HepG2 (cell line): ENCODE data around the gene FBXL2. TPM values are rescaled to one million over a fixed set of nuclear protein-coding genes. Genes with fewer than 3 reads are reported as not detected.

Source experiments
- ATRX ChIP-seq: sonication (generic); formaldehyde crosslinking; IDR thresholded peaks from 2 replicates; pipeline ENCODE4 v1.4.0; 2020; ENCODE audit warnings: missing genetic modification reagents, borderline replicate concordance
- CCDC6 ChIP-seq: sonication (generic); formaldehyde crosslinking; IDR thresholded peaks from 2 replicates; pipeline ENCODE4 v1.8.1; 2022; ENCODE audit warnings: mild to moderate bottlenecking, missing genetic modification reagents, moderate library complexity
- CHD4 ChIP-seq: fragments of 200-600 bp; sonication (generic); IDR thresholded peaks from 2 replicates; pipeline ENCODE4 v1.7.0; 2017; ENCODE audit warnings: mild to moderate bottlenecking, low read length, borderline replicate concordance
- EP300 ChIP-seq, 3 experiments: sonication (generic) in 1 of 3; formaldehyde crosslinking in 1 of 3; IDR thresholded peaks; 2 replicates each; pipeline versions ENCODE4 v1.5.1 to v1.6.1; 2011 to 2020; ENCODE audit warnings: low read depth in 2 of 3, low read length in 2 of 3, borderline replicate concordance in 1 of 3, improper control_type of control experiment in 1 of 3, mild to moderate bottlenecking in 1 of 3, missing genetic modification reagents in 1 of 3, moderate library complexity in 1 of 3
- EZH2 ChIP-seq: conservative IDR thresholded peaks from 2 replicates; pipeline ENCODE4 v1.6.1; 2012; ENCODE audit warnings: mild to moderate bottlenecking, low read depth, low read length, moderate library complexity
- FUBP1 ChIP-seq: sonication (generic); formaldehyde crosslinking; IDR thresholded peaks from 2 replicates; pipeline ENCODE4 v1.5.1; 2020; ENCODE audit warnings: missing genetic modification reagents, mild to moderate bottlenecking, borderline replicate concordance
- GABPB1 ChIP-seq: IDR thresholded peaks from 2 replicates; pipeline ENCODE4 v1.6.1; 2016; ENCODE audit warnings: mild to moderate bottlenecking, missing genetic modification reagents, moderate library complexity, missing compliant biosample characterization
- HNF4A ChIP-seq: sonication (generic); formaldehyde crosslinking; IDR thresholded peaks from 2 replicates; pipeline ENCODE4 v1.4.0; 2020; ENCODE audit warnings: missing genetic modification reagents
- KLF11 ChIP-seq: IDR thresholded peaks from 2 replicates; pipeline ENCODE4 v1.6.1; 2016; ENCODE audit warnings: missing compliant biosample characterization
- KLF12 ChIP-seq: sonication (generic); formaldehyde crosslinking; IDR thresholded peaks from 2 replicates; pipeline ENCODE4 v1.4.0; 2020; ENCODE audit warnings: missing genetic modification reagents, borderline replicate concordance
- MYC ChIP-seq: sonication (generic); formaldehyde crosslinking; IDR thresholded peaks from 2 replicates; pipeline ENCODE4 v1.9.0; 2021; ENCODE audit warnings: missing genetic modification reagents, borderline replicate concordance
- NFYC ChIP-seq: IDR thresholded peaks from 2 replicates; pipeline ENCODE4 v1.6.1; 2016; ENCODE audit warnings: missing genetic modification reagents, missing compliant biosample characterization
- RARA ChIP-seq: IDR thresholded peaks from 2 replicates; pipeline ENCODE4 v1.6.1; 2016; ENCODE audit warnings: missing genetic modification reagents, missing compliant biosample characterization
- REXO4 ChIP-seq: sonication (generic); formaldehyde crosslinking; IDR thresholded peaks from 2 replicates; pipeline ENCODE4 v1.8.0; 2022; ENCODE audit warnings: missing genetic modification reagents, mild to moderate bottlenecking, borderline replicate concordance
- SMARCC2 ChIP-seq: fragments of 450-650 bp; IDR thresholded peaks from 2 replicates; pipeline ENCODE4 v1.6.1; 2017; ENCODE audit warnings: antibody characterized with exemption, mild to moderate bottlenecking
- ZBTB39 ChIP-seq: sonication (generic); formaldehyde crosslinking; IDR thresholded peaks from 2 replicates; pipeline ENCODE4 v1.5.0; 2020; ENCODE audit warnings: missing genetic modification reagents
- ZBTB49 ChIP-seq: sonication (generic); formaldehyde crosslinking; IDR thresholded peaks from 2 replicates; pipeline ENCODE4 v1.4.0; 2020; ENCODE audit warnings: missing genetic modification reagents, borderline replicate concordance
- ZFP36 ChIP-seq: fragments of 150-350 bp; IDR thresholded peaks from 2 replicates; pipeline ENCODE4 v1.6.1; 2018; ENCODE audit warnings: borderline replicate concordance, low read length, low read depth; ENCODE audit not compliant: partially characterized antibody
- ZFYVE20 ChIP-seq: sonication (generic); formaldehyde crosslinking; IDR thresholded peaks from 2 replicates; pipeline ENCODE4 v1.8.0; 2023; ENCODE audit warnings: low read depth, mild to moderate bottlenecking, moderate library complexity, missing genetic modification reagents, borderline replicate concordance
- ZNF225 ChIP-seq: sonication (generic); formaldehyde crosslinking; IDR thresholded peaks from 2 replicates; pipeline ENCODE4 v1.4.0; 2020; ENCODE audit warnings: mild to moderate bottlenecking, missing genetic modification reagents
- ZNF343 ChIP-seq: sonication (generic); formaldehyde crosslinking; IDR thresholded peaks from 2 replicates; pipeline ENCODE4 v1.4.0; 2020; ENCODE audit warnings: mild to moderate bottlenecking, missing genetic modification reagents
- ZNF672 ChIP-seq: sonication (generic); formaldehyde crosslinking; IDR thresholded peaks from 2 replicates; pipeline ENCODE4 v1.8.1; 2022; ENCODE audit warnings: missing genetic modification reagents
- ZNF691 ChIP-seq: sonication (generic); formaldehyde crosslinking; IDR thresholded peaks from 2 replicates; pipeline ENCODE4 v1.4.0; 2020; ENCODE audit warnings: missing genetic modification reagents, low read depth, mild to moderate bottlenecking, borderline replicate concordance
- polyA plus RNA-seq, 8 experiments: library from polyadenylated mRNA; depleted of rRNA in 3 of 8; stranded (reverse) in 7 of 8; unstranded in 1 of 8; fragments of >200 nt; fragmentation: Illumina TruSeq in 4 of 8; extraction: Trizol in 4 of 8; gene quantifications; 2 replicates each; pipeline versions ENCODE4 v1.2.1 to v1.2.3, GENCODE V29; 2011 to 2016; ENCODE audit warnings: low read depth in 4 of 8, missing spikeins in 1 of 8, mixed read lengths in 1 of 8; ENCODE audit not compliant: insufficient read depth in 1 of 8
- total RNA-seq, 5 experiments: library from RNA; depleted of rRNA; stranded (reverse); fragments of >200 nt; fragmentation: Illumina TruSeq; extraction: Trizol; gene quantifications; 2 replicates each; pipeline ENCODE4 v1.2.3, GENCODE V29; 2016; ENCODE audit warnings: low read depth in 1 of 5

FBXL2 gene
- total and polyA plus RNA-seq, 2 of the 13 experiments (the other 11 are each of a cell fraction or from before 2014, with no cell fraction given) = 1.8 to 5.0 TPM

GRCh38 chr3:33277193-33277882 is at the start of gene FBXL2 (continued):
- TF ChIP-seq FUBP1 (CRISPR knock-in tag) (no peak), EP300 (IDR thresholded peaks at IDR 0.05; ENCODE audit: low read depth in 2 of 2, low read length in 2 of 2) (no peak), EP300 (CRISPR knock-in tag; IDR thresholded peaks at IDR 0.05; ENCODE audit: borderline replicate concordance) (no peak), GABPB1 (CRISPR knock-in tag) (peak; percentile 64; the same call in 1 of the 2 replicates), MYC (CRISPR knock-in tag) (no peak; the same call in 1 of the 2 replicates), ZNF691 (CRISPR knock-in tag) (no peak), KLF12 (peak; percentile 72; the same call in 1 of the 2 replicates), ZBTB39 (CRISPR knock-in tag) (no peak), ATRX (CRISPR knock-in tag) (no peak), ZNF343 (CRISPR knock-in tag) (no peak), ZFP36 (no peak), ZFYVE20 (CRISPR knock-in tag) (no peak), HNF4A (CRISPR knock-in tag) (no peak), SMARCC2 (no peak), ZNF672 (CRISPR knock-in tag) (no peak), RARA (CRISPR knock-in tag) (no peak), KLF11 (CRISPR knock-in tag) (no peak), ZNF225 (CRISPR knock-in tag) (no peak), ZBTB49 (CRISPR knock-in tag) (no peak), NFYC (CRISPR knock-in tag) (peak; percentile 83), EZH2 (no peak), CHD4 (no peak), CCDC6 (CRISPR knock-in tag) (no peak), REXO4 (CRISPR knock-in tag) (no peak)
